Adipocyte (in vitro differentiated cells): ENCODE results near the gene GAB2.

ENCODE experiments used
- DNase-seq: peaks from one replicate; pipeline ENCODE4 v3.0.0-alpha.2; 2015; ENCODE audit warnings: low read depth
- H3K27me3 ChIP-seq: replicated peaks from 2 replicates; pipeline ENCODE4 v1.7.0; 2013; ENCODE audit warnings: mild to moderate bottlenecking, low read length, moderate library complexity; ENCODE audit not compliant: control insufficient read depth, insufficient read depth
- H3K36me3 ChIP-seq: 2 replicates; pipeline ENCODE4 v1.7.0; 2013; ENCODE audit warnings: low read length, mild to moderate bottlenecking, moderate library complexity; ENCODE audit not compliant: control insufficient read depth, insufficient read depth, severe bottlenecking
- H3K4me1 ChIP-seq: 2 replicates; pipeline ENCODE4 v1.7.0; 2013; ENCODE audit warnings: mild to moderate bottlenecking, low read length, moderate library complexity; ENCODE audit not compliant: control insufficient read depth, insufficient read depth
- H3K4me3 ChIP-seq: 2 replicates; pipeline ENCODE4 v1.7.0; 2013; ENCODE audit warnings: mild to moderate bottlenecking, low read length, moderate library complexity
- H3K9ac ChIP-seq: 2 replicates; pipeline ENCODE4 v1.7.0; 2013; ENCODE audit warnings: mild to moderate bottlenecking, low read length, moderate library complexity
- H3K9me3 ChIP-seq: 2 replicates; pipeline ENCODE4 v1.7.0; 2013; ENCODE audit warnings: mild to moderate bottlenecking, low read length, moderate library complexity; ENCODE audit not compliant: control insufficient read depth

The GAB2 gene

GRCh38 chr11:78325274-78325781 is 92.3 kb downstream of the GAB2 start:
- no peaks in the 10 kb centered on the region for H3K36me3 ChIP-seq
- H3K4me3 ChIP-seq = no peak overlapping the region
- no peaks in the 10 kb centered on the region for H3K9me3 ChIP-seq
- DNase-seq = no peak
- no peaks in the 10 kb centered on the region for H3K4me1 ChIP-seq
- H3K27me3 ChIP-seq = no peaks in the 10 kb centered on the region
- H3K9ac ChIP-seq = no peak overlapping the region

- Histone ChIP-seq H3K9me3 (no peaks in the 10 kb centered on the region), H3K4me1 (peaks cover 16% of the 10 kb centered on the region), H3K36me3 (no peaks in the 10 kb centered on the region), H3K27me3 (no peaks in the 10 kb centered on the region), H3K4me3 (no peak overlapping the region), H3K9ac (no peak overlapping the region)
- DNase-seq = no peak
Observed at GRCh38 chr11:78323363-78323762, 94.3 kb downstream of the GAB2 start.

GRCh38 chr11:78319453-78319955 is 98.1 kb downstream of the GAB2 start:
- no peaks in the 10 kb centered on the region for H3K9me3 ChIP-seq
- H3K4me3 ChIP-seq = no peak overlapping the region
- peak overlapping the region; percentile 37 for H3K9ac ChIP-seq
- peak; percentile 45 for DNase-seq
- H3K36me3 ChIP-seq = no peaks in the 10 kb centered on the region
- peaks cover 25% of the 10 kb centered on the region for H3K4me1 ChIP-seq
- no peaks in the 10 kb centered on the region for H3K27me3 ChIP-seq

GRCh38 chr11:78318321-78319114 is 99.1 kb downstream of the GAB2 start:
- peak overlapping the region; percentile 37 for H3K9ac ChIP-seq
- H3K36me3 ChIP-seq = no peaks in the 10 kb centered on the region
- peak; percentile 15 for DNase-seq
- H3K9me3 ChIP-seq = no peaks in the 10 kb centered on the region
- H3K4me3 ChIP-seq = no peak overlapping the region
- H3K27me3 ChIP-seq = no peaks in the 10 kb centered on the region
- H3K4me1 ChIP-seq = peaks cover 35% of the 10 kb centered on the region

- H3K9me3 ChIP-seq = no peaks in the 10 kb centered on the region
- H3K4me3 ChIP-seq = no peak overlapping the region
- H3K9ac ChIP-seq = no peak overlapping the region
- no peaks in the 10 kb centered on the region for H3K36me3 ChIP-seq
- no peak for DNase-seq
- H3K27me3 ChIP-seq = no peaks in the 10 kb centered on the region
- H3K4me1 ChIP-seq = peaks cover 60% of the 10 kb centered on the region
Observed at GRCh38 chr11:78315724-78316123, 101.9 kb downstream of the GAB2 start.

GRCh38 chr11:78314762-78315161 is 102.9 kb downstream of the GAB2 start:
- Histone ChIP-seq H3K9ac (no peak overlapping the region), H3K9me3 (no peaks in the 10 kb centered on the region), H3K4me1 (peaks cover 62% of the 10 kb centered on the region), H3K36me3 (no peaks in the 10 kb centered on the region), H3K27me3 (no peaks in the 10 kb centered on the region), H3K4me3 (no peak overlapping the region)
- no peak for DNase-seq

- H3K9me3 ChIP-seq = no peaks in the 10 kb centered on the region
- no peaks in the 10 kb centered on the region for H3K36me3 ChIP-seq
- H3K4me3 ChIP-seq = peak overlapping the region; percentile 8
- DNase-seq = no peak
- peaks cover 57% of the 10 kb centered on the region for H3K4me1 ChIP-seq
- no peaks in the 10 kb centered on the region for H3K27me3 ChIP-seq
- H3K9ac ChIP-seq = peak overlapping the region; percentile 13
Observed at GRCh38 chr11:78313898-78314297, 103.7 kb downstream of the GAB2 start.

- H3K36me3 ChIP-seq = no peaks in the 10 kb centered on the region
- H3K9me3 ChIP-seq = no peaks in the 10 kb centered on the region
- peak; percentile 65 for DNase-seq
- H3K9ac ChIP-seq = peak overlapping the region; percentile 13
- peaks cover 51% of the 10 kb centered on the region for H3K4me1 ChIP-seq
- H3K4me3 ChIP-seq = peak overlapping the region; percentile 8
- no peaks in the 10 kb centered on the region for H3K27me3 ChIP-seq
Observed at GRCh38 chr11:78313181-78313795, 104.3 kb downstream of the GAB2 start.

GRCh38 chr11:78312712-78313111 is 104.9 kb downstream of the GAB2 start:
- no peak overlapping the region for H3K9ac ChIP-seq
- no peak overlapping the region for H3K4me3 ChIP-seq
- peaks cover 47% of the 10 kb centered on the region for H3K4me1 ChIP-seq
- H3K9me3 ChIP-seq = no peaks in the 10 kb centered on the region
- no peaks in the 10 kb centered on the region for H3K27me3 ChIP-seq
- no peaks in the 10 kb centered on the region for H3K36me3 ChIP-seq
- no peak for DNase-seq

- DNase-seq = no peak
- Histone ChIP-seq H3K36me3 (no peaks in the 10 kb centered on the region), H3K27me3 (no peaks in the 10 kb centered on the region), H3K4me1 (peaks cover 47% of the 10 kb centered on the region), H3K9ac (no peak overlapping the region), H3K9me3 (no peaks in the 10 kb centered on the region), H3K4me3 (no peak overlapping the region)
Observed at GRCh38 chr11:78311702-78312371, 105.8 kb downstream of the GAB2 start.

- Histone ChIP-seq H3K9me3 (no peaks in the 10 kb centered on the region), H3K9ac (peak overlapping the region; percentile 24), H3K4me3 (peak overlapping the region; percentile 12), H3K4me1 (peaks cover 47% of the 10 kb centered on the region), H3K36me3 (no peaks in the 10 kb centered on the region), H3K27me3 (no peaks in the 10 kb centered on the region)
- no peak for DNase-seq
Observed at GRCh38 chr11:78310500-78310909, 107.1 kb downstream of the GAB2 start.
